Stimulated activated effector memory CD8-positive, alpha-beta T cell treated with anti-CD3 and anti-CD28 coated beads, Interleukin-12 subunit alpha, Interleukin-12 subunit beta, amount 100 ng/mL, for 72 hours (primary cell): ENCODE measurements around the gene YOD1.
A peak's percentile ranks its signal among the peaks of the same experiment; 100 is the strongest.

Experiments used
- ATAC-seq: fragments of 150-1000 bp; cut with Tn5 transposase; 2 replicates; pipeline ENCODE4 v1.10.0; 2021
- DNase-seq, 2 donors: peaks; one replicate each; pipeline ENCODE4 v3.0.0; 2021 to 2022; ENCODE audit warnings: low spot score in 2 of 2
- H3K27ac Mint-ChIP-seq: one replicate; pipeline ENCODE4 v1.8.0; 2022; ENCODE audit warnings: mild to moderate bottlenecking, mixed read lengths
- H3K36me3 Mint-ChIP-seq: one replicate; pipeline ENCODE4 v1.8.0; 2022; ENCODE audit warnings: mild to moderate bottlenecking, mixed read lengths
- H3K4me1 Mint-ChIP-seq: one replicate; pipeline ENCODE4 v1.8.0; 2022; ENCODE audit warnings: mixed read lengths
- H3K4me3 Mint-ChIP-seq: one replicate; pipeline ENCODE4 v1.8.0; 2022; ENCODE audit warnings: mild to moderate bottlenecking, mixed read lengths
- H3K9me3 Mint-ChIP-seq: one replicate; pipeline ENCODE4 v1.8.0; 2022; ENCODE audit warnings: mixed read lengths

The YOD1 gene

DNA sequence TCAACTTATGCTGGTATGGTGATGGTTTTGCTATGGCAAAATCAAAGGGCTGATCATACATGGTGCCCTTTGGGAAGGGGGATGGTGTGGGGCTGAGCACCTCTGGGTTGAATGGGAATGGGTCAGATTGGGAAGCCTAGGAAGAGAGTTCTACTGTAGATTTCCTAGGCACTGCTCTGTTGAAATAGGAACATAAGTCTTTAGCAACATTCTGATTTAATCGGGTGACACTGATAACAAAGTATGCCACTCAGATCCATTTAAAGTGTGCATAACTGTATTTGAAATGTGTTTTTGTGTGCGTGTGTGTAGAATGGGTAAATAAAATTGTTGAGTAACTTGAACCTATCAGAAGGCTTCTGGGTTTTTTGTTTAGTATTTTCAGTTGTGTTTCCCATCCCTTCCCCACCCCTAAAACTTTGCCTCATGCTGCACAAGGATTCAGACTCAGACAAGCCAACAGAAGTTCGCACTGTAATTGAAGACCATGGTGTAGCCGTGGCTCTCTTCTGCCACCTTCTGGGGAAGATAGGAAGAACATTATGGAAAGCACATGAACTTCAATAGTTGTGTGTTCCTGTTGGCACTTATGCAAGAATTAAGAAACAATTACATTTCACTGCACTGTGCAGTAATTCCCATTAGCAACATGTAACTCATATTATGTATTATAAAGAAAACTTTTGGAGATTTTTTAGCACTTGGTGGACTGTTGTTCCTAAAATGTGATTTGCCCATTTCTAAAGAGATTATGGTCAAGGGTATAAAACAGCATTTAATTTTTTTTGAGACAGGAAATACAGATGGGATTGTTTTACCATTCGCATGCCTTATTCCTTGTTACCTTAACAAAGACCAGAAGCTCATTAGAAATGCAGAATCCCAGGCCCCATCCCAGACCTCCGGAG, 26.7 kb upstream of the YOD1 start:
- H3K4me1 Mint-ChIP-seq: no peaks in the 10 kb centered on the region
- no peaks in the 10 kb centered on the region for H3K36me3 Mint-ChIP-seq
- ATAC-seq: peak; percentile 80
- no peak overlapping the region for H3K27ac Mint-ChIP-seq
- DNase-seq: peak; percentile 54 to 75
- H3K9me3 Mint-ChIP-seq: no peaks in the 10 kb centered on the region
- no peak overlapping the region for H3K4me3 Mint-ChIP-seq

GRCh38 chr1:207077012-207077411, 26.0 kb upstream of the YOD1 start:
- Mint-ChIP-seq H3K27ac (no peak overlapping the region), H3K9me3 (no peaks in the 10 kb centered on the region), H3K4me1 (no peaks in the 10 kb centered on the region), H3K36me3 (no peaks in the 10 kb centered on the region), H3K4me3 (no peak overlapping the region)
- no peak for ATAC-seq
- no peak for DNase-seq

GRCh38 chr1:207076181-207076955, 25.4 kb upstream of the YOD1 start:
- no peaks in the 10 kb centered on the region for H3K9me3 Mint-ChIP-seq
- H3K4me3 Mint-ChIP-seq: no peak overlapping the region
- DNase-seq (peak in 1 of 2 donors; percentile 32), ATAC-seq (no peak)
- no peaks in the 10 kb centered on the region for H3K4me1 Mint-ChIP-seq
- H3K27ac Mint-ChIP-seq: no peak overlapping the region
- H3K36me3 Mint-ChIP-seq: no peaks in the 10 kb centered on the region

DNA sequence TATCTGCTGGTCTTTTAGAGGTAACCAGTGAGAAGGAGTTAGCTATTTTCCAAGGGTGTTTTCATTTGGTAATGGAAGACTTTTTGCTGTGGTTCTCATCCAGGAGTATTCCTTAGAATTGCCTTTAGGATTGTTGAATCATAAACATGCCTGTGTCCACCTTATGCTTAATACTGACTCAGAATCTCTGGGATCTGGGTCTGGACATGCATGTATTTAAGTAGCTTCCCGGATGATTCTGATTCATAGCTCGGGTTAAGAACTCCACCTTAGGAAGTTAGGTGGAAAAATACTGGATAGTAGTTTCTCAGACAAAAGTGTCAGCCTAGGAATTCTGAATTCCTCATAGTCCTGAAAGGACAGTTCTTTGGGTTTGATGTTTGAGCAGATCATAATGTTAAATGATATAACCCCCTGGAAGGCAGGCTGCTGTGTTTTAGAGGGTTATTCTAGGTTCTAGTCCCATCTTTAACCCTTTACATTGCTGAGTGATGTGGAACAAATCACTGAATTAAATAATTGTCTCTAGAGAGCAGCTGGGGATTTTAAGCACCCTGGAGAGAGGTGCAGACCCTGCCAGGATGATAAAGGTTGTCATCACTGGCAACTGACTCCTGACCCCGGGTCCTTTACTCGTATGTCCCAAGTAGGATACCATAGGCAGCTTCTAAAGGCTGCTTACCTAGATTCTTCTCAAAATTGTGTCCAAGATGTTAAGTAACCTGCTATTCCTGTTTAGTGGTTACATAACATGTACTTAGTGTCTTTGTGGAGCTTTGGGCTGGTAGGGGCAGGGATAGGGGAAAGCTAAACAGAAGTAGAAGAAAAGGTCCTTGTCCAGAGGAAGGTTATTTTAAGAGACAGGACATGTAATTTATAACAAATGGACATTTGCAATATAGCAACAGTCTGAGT, 23.2 kb upstream of the YOD1 start:
- Mint-ChIP-seq H3K36me3 (no peaks in the 10 kb centered on the region), H3K4me1 (peaks cover 20% of the 10 kb centered on the region), H3K4me3 (no peak overlapping the region), H3K9me3 (no peaks in the 10 kb centered on the region), H3K27ac (no peak overlapping the region)
- ATAC-seq: no peak
- DNase-seq: peak in 1 of 2 donors; percentile 41

DNA sequence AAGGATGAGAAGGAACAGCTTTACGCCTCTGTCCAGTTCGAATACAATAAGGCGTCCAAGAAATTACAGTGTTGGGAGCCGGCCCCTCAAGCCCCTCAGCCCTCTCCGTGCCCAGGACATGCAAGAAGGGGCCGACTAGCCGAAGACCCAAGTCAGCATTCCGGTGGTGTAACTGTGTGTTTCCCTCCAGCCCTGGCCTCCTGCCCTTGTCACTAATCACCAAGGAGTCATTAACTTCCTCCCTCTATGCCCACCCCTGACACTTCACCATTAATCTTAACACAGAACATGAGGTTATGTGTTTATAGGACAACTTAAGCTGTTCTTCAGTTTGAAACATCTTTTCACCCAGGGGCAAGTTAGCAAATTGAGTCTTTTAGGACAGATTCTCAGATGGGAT, 21.2 kb upstream of the YOD1 start:
- peak in 1 of 2 donors; percentile 44 for DNase-seq
- no peak for ATAC-seq
- H3K27ac Mint-ChIP-seq: no peak overlapping the region
- no peak overlapping the region for H3K4me3 Mint-ChIP-seq
- no peaks in the 10 kb centered on the region for H3K9me3 Mint-ChIP-seq
- H3K36me3 Mint-ChIP-seq: no peaks in the 10 kb centered on the region
- H3K4me1 Mint-ChIP-seq: peaks cover 23% of the 10 kb centered on the region

DNA sequence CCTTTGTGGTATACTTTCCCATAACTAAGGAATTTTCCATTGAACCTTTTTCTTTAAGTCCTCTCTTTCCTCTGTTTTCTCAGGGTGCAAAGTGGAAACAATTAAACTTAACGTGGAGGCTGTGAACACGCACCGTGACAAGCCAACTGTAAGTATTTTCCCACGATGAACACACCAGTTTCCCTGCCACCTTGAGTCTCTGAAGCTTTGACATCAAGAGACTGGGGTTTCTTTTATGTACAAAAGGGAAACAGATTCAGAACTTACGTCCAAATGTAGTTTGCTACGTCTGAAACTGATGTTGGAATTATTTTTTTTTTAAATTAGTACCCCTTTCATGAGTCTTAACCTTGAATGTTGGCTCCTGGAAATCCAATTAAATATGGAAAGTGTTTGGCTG, 20.4 kb upstream of the YOD1 start:
- peaks cover 23% of the 10 kb centered on the region for H3K4me1 Mint-ChIP-seq
- ATAC-seq: no peak
- no peak overlapping the region for H3K4me3 Mint-ChIP-seq
- H3K36me3 Mint-ChIP-seq: no peaks in the 10 kb centered on the region
- peak in 1 of 2 donors; percentile 22 for DNase-seq
- no peak overlapping the region for H3K27ac Mint-ChIP-seq
- H3K9me3 Mint-ChIP-seq: no peaks in the 10 kb centered on the region

GRCh38 chr1:207070811-207071210, 19.8 kb upstream of the YOD1 start:
- DNase-seq (peak in 1 of 2 donors; percentile 42), ATAC-seq (peak; percentile 61)
- H3K4me3 Mint-ChIP-seq: no peak overlapping the region
- H3K36me3 Mint-ChIP-seq: no peaks in the 10 kb centered on the region
- H3K9me3 Mint-ChIP-seq: no peaks in the 10 kb centered on the region
- H3K27ac Mint-ChIP-seq: peak overlapping the region; percentile 61
- peaks cover 23% of the 10 kb centered on the region for H3K4me1 Mint-ChIP-seq

DNA sequence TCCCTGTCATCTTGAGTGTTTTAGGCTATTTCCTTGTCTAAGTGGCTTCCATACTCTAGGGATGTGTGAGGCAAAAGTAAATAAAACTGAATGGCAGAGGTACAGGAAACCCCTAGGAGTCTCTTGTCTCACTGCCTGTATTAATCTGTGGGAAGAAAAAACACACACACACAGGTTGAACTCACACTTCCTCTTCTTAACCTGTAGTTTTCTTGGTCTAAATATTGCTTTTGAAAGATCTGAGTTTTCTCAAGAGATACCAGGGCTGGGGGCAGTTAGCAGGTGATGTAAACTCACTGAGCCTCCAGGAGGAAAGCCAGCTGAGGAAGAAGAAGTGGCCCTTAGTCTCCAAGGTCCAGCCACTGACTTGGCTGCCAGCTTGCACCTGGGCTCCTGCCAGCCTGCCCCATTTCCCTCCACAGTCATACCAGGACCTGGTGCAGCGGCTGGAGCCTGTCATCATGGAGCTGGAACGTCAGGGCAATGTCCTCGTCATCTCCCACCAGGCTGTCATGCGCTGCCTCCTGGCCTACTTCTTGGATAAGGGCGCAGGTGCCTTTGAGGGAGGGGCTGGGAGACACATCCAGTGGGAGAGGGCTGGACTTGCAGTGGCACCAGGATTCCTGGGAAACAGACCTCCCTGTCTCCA, 19.0 kb upstream of the YOD1 start:
- no peaks in the 10 kb centered on the region for H3K9me3 Mint-ChIP-seq
- peaks cover 23% of the 10 kb centered on the region for H3K4me1 Mint-ChIP-seq
- no peaks in the 10 kb centered on the region for H3K36me3 Mint-ChIP-seq
- ATAC-seq: no peak
- DNase-seq: no peak
- no peak overlapping the region for H3K4me3 Mint-ChIP-seq
- H3K27ac Mint-ChIP-seq: no peak overlapping the region

GRCh38 chr1:207069061-207069460, 18.1 kb upstream of the YOD1 start:
- H3K27ac Mint-ChIP-seq: no peak overlapping the region
- ATAC-seq: peak; percentile 54

GRCh38 chr1:207067665-207068064, 16.7 kb upstream of the YOD1 start:
- DNase-seq: no peak
- no peaks in the 10 kb centered on the region for H3K36me3 Mint-ChIP-seq
- H3K4me1 Mint-ChIP-seq: peaks cover 23% of the 10 kb centered on the region
- H3K27ac Mint-ChIP-seq: no peak overlapping the region
- H3K4me3 Mint-ChIP-seq: no peak overlapping the region
- ATAC-seq: no peak
- no peaks in the 10 kb centered on the region for H3K9me3 Mint-ChIP-seq

More at GRCh38 chr1:207069061-207069460, 18.1 kb upstream of the YOD1 start:
- DNase-seq: peak in 1 of 2 donors; percentile 41
- peaks cover 23% of the 10 kb centered on the region for H3K4me1 Mint-ChIP-seq
- no peaks in the 10 kb centered on the region for H3K9me3 Mint-ChIP-seq
- H3K4me3 Mint-ChIP-seq: no peak overlapping the region
- no peaks in the 10 kb centered on the region for H3K36me3 Mint-ChIP-seq

GRCh38 chr1:207067185-207067584, 16.2 kb upstream of the YOD1 start:
- no peaks in the 10 kb centered on the region for H3K36me3 Mint-ChIP-seq
- DNase-seq: no peak
- peaks cover 23% of the 10 kb centered on the region for H3K4me1 Mint-ChIP-seq
- ATAC-seq: no peak
- no peaks in the 10 kb centered on the region for H3K9me3 Mint-ChIP-seq
- no peak overlapping the region for H3K4me3 Mint-ChIP-seq
- H3K27ac Mint-ChIP-seq: no peak overlapping the region

DNA sequence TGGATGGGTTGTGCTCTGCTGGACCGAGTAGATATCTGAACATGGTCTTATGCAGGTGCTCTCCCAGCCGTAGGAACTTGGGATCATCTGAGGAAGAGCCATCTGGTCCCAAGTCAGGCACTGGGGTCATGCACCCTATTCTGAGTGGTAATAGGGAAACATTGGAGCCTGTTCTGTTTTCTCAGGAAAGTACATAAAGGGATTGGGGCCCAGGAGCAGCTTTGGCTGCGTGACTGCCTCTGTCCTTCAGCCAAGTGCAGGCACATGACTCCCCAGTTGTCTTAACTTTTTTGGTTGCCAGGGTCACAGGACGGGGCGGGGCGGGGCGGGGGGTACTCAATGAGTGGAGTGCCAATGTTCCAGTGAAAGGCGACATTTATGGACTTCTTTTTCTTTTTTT, 13.6 kb upstream of the YOD1 start:
- Mint-ChIP-seq H3K27ac (no peak overlapping the region), H3K4me3 (no peak overlapping the region), H3K9me3 (no peaks in the 10 kb centered on the region), H3K4me1 (peaks cover 7% of the 10 kb centered on the region), H3K36me3 (no peaks in the 10 kb centered on the region)
- DNase-seq (peak in 1 of 2 donors; percentile 29), ATAC-seq (no peak)

DNA sequence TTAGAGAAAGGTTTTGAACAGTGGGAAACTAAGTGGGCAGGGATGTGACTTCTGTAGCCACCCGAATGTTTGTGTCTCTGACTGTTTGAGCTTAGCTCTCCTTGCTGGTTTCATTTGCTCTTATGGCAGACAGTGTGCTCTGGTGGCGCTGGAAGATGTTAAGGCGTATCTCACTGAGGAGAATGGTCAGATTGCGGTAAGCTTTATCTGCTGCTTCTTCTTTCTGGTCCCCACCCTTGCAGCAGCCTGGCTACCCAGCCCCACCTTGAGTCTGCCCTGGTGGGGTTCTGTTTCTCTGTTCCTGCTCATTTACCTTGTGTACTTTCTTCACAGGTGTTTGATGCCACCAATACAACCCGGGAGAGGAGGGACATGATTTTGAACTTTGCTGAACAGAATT, 12.0 kb upstream of the YOD1 start:
- Mint-ChIP-seq H3K36me3 (no peaks in the 10 kb centered on the region), H3K4me1 (no peaks in the 10 kb centered on the region), H3K27ac (no peak overlapping the region)

DNA sequence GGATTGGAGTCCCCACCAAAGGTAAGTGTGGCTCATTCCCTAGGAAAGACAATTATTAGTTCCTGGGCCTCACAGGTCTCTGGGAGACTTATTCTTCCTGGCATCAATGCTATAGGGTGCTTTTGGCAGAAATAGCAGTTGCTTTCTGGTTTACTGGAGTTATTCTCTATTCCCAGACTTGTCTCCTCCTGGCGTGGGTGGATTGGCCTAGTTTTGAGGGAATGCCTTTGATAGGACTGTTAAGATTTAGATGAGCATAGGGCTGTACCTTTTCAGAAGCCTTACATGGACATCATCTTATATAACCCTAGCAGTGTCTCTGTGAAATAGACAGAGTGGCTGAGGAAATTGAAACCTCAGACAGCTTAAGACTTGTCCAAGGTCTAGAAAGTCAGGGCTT, 11.1 kb upstream of the YOD1 start:
- H3K36me3 Mint-ChIP-seq: no peaks in the 10 kb centered on the region
- no peak for ATAC-seq
- no peak for DNase-seq
- no peak overlapping the region for H3K4me3 Mint-ChIP-seq
- no peak overlapping the region for H3K27ac Mint-ChIP-seq
- no peaks in the 10 kb centered on the region for H3K4me1 Mint-ChIP-seq
- H3K9me3 Mint-ChIP-seq: no peaks in the 10 kb centered on the region

More for the DNA sequence above, 12.0 kb upstream of the YOD1 start:
- ATAC-seq: no peak
- Mint-ChIP-seq H3K4me3 (no peak overlapping the region), H3K9me3 (no peaks in the 10 kb centered on the region)
- peak in 1 of 2 donors; percentile 18 for DNase-seq
